ENCODE results near the gene UPF3A. TPM values are rescaled to one million over a fixed set of nuclear protein-coding genes. Genes with fewer than 3 reads are reported as not detected.

The UPF3A gene
- total RNA-seq, 1 donor from 2014 or later = 46.2 TPM

DNA sequence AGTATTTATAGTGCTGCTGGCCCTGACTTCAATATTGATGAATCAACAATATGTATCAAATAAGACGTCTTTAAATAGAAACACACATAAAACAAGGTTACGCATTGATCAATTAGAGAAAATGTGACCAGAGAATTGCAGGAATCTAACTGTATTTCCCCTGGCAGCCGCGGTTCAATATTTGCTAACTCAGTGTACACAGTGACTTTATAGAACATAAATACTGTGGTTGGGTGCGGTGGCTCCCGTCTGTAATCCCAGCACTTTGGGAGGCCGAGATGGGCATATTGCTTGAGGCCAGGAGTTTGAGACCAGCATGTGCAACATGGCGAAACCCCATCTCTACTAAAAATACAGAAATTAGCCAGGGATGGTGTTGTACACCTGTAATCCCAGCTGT is 22.8 kb upstream of the UPF3A start:
- no peak overlapping the region for H3K4me3 Mint-ChIP-seq (ENCODE audit: unreplicated experiment)
- peaks cover 26% of the 10 kb centered on the region for H3K4me1 Mint-ChIP-seq (ENCODE audit: low read depth)
- H3K27ac Mint-ChIP-seq (ENCODE audit: unreplicated experiment) = no peak overlapping the region
- H3K9me3 Mint-ChIP-seq (ENCODE audit: low read depth) = no peaks in the 10 kb centered on the region
- no peaks in the 10 kb centered on the region for H3K27me3 Mint-ChIP-seq (ENCODE audit: low read depth)
- no peak for DNase-seq (ENCODE audit: low spot score)
- TF ChIP-seq, protein P1, sequence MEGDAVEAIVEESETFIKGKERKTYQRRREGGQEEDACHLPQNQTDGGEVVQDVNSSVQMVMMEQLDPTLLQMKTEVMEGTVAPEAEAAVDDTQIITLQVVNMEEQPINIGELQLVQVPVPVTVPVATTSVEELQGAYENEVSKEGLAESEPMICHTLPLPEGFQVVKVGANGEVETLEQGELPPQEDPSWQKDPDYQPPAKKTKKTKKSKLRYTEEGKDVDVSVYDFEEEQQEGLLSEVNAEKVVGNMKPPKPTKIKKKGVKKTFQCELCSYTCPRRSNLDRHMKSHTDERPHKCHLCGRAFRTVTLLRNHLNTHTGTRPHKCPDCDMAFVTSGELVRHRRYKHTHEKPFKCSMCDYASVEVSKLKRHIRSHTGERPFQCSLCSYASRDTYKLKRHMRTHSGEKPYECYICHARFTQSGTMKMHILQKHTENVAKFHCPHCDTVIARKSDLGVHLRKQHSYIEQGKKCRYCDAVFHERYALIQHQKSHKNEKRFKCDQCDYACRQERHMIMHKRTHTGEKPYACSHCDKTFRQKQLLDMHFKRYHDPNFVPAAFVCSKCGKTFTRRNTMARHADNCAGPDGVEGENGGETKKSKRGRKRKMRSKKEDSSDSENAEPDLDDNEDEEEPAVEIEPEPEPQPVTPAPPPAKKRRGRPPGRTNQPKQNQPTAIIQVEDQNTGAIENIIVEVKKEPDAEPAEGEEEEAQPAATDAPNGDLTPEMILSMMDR (IDR thresholded peaks at IDR 0.05) = no peak
- peaks cover 63% of the 10 kb centered on the region for H3K36me3 Mint-ChIP-seq (ENCODE audit: low read depth)

DNA sequence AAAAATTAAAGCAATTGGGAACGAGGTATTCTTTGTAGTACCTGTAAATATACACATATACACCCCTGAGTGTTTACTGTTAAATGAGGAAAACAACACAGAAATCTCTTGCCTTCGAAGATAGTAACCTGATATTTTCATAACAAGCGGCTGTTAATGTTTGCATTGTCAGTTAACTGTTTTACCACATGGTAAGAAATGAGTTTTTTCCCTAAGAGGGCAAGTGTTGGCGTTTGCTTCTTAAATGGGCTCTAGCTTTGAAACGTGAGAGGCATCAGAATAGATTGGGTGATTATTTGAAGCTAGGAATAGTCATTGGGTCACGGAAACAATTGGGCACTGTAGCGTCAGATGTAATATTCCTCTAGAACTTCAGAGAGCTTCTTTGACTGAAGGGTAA is 22.0 kb upstream of the UPF3A start:
- peaks cover 61% of the 10 kb centered on the region for H3K36me3 Mint-ChIP-seq (ENCODE audit: low read depth)
- TF ChIP-seq, protein P1 (IDR thresholded peaks at IDR 0.05) = no peak
- H3K4me3 Mint-ChIP-seq (ENCODE audit: unreplicated experiment) = no peak overlapping the region
- H3K4me1 Mint-ChIP-seq (ENCODE audit: low read depth) = peaks cover 34% of the 10 kb centered on the region
- no peaks in the 10 kb centered on the region for H3K27me3 Mint-ChIP-seq (ENCODE audit: low read depth)
- no peaks in the 10 kb centered on the region for H3K9me3 Mint-ChIP-seq (ENCODE audit: low read depth)
- no peak for DNase-seq (ENCODE audit: low spot score)
- no peak overlapping the region for H3K27ac Mint-ChIP-seq (ENCODE audit: unreplicated experiment)

DNA sequence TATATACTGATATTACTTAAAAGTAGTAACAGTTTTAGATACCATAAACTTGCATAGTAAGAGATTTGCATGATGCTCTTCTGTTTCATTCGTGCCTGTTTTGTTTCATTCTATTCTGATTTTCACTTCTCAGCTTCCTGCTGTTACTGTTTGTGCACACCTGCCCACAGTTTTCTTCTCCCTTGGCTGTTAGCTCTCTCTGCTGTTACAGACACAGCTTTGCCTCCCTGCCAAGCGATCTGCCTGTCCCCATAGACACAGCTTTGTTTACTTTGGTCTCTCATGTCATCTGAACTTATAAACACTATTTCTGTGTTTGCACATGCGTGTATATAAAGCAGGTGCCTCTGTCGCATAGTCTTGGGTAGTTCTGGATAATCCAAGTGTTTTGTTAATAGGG is 21.4 kb upstream of the UPF3A start:
- TF ChIP-seq, protein P1 (IDR thresholded peaks at IDR 0.05) = no peak
- Mint-ChIP-seq H3K27me3 (ENCODE audit: low read depth) (no peaks in the 10 kb centered on the region), H3K27ac (ENCODE audit: unreplicated experiment) (no peak overlapping the region), H3K9me3 (ENCODE audit: low read depth) (no peaks in the 10 kb centered on the region), H3K4me3 (ENCODE audit: unreplicated experiment) (no peak overlapping the region), H3K36me3 (ENCODE audit: low read depth) (peaks cover 57% of the 10 kb centered on the region), H3K4me1 (ENCODE audit: low read depth) (peaks cover 40% of the 10 kb centered on the region)
- DNase-seq (ENCODE audit: low spot score) = no peak

DNA sequence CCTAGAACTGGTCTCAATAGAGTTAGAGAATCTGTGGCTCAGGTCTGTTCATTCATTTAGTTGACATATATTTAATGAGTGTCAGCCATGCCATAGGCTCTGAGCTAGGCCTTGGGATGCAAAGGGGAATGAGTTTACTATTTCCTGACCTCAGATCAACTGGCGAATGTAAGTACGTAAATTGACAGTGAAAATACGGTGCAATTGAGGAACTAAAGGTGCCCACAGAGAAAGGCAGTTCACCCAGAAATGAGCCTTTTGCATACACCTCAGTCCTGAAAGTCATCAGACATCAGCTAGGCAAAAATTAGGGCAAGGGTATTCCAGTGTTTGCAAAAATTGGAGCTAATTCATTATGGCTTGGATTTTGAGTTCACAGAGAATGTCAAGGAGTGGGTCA is 20.6 kb upstream of the UPF3A start:
- no peak for DNase-seq (ENCODE audit: low spot score)
- peaks cover 48% of the 10 kb centered on the region for H3K4me1 Mint-ChIP-seq (ENCODE audit: low read depth)
- TF ChIP-seq, protein P1 (IDR thresholded peaks at IDR 0.05) = no peak
- H3K4me3 Mint-ChIP-seq (ENCODE audit: unreplicated experiment) = no peak overlapping the region
- H3K27ac Mint-ChIP-seq (ENCODE audit: unreplicated experiment) = peak overlapping the region; percentile 74
- no peaks in the 10 kb centered on the region for H3K27me3 Mint-ChIP-seq (ENCODE audit: low read depth)
- peaks cover 54% of the 10 kb centered on the region for H3K36me3 Mint-ChIP-seq (ENCODE audit: low read depth)
- no peaks in the 10 kb centered on the region for H3K9me3 Mint-ChIP-seq (ENCODE audit: low read depth)

DNA sequence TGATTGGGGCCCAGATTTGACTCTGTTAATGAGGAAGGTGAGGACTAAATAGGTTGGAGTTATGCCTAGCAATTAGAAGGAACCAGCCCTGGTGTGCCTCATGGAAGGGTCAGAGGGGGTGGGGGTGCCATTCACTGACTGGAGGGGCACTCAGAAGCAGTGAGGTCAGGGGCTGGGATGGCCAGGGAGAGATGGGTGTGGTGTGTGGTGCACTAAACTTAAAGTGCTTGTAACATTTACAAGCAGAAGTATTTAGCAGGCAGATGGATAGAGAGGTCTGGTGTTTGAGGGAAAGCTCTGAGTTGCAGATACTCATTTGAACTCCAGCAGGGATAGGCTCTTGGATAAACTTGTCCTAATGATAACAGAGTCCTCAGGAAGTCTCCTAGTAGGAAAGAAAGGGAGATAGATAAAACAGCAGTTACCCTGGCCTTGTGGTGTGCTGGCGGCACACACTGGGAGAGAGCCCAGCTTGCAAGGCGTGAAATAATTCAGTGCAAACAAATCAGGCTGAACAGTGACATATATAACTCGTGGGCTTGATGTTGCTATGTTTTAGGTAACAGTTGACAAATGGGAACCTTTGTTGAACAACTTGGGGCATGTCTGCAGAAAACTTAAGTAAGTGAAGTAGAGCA is 20.0 kb upstream of the UPF3A start:
- Mint-ChIP-seq H3K4me1 (ENCODE audit: low read depth) (peaks cover 52% of the 10 kb centered on the region), H3K9me3 (ENCODE audit: low read depth) (no peaks in the 10 kb centered on the region), H3K27ac (ENCODE audit: unreplicated experiment) (peak overlapping the region; percentile 74), H3K4me3 (ENCODE audit: unreplicated experiment) (no peak overlapping the region), H3K36me3 (ENCODE audit: low read depth) (peaks cover 51% of the 10 kb centered on the region), H3K27me3 (ENCODE audit: low read depth) (no peaks in the 10 kb centered on the region)
- TF ChIP-seq, protein P1 (IDR thresholded peaks at IDR 0.05) = no peak
- DNase-seq (ENCODE audit: low spot score) = no peak
